ENCODE measurements around the gene HSPA6.
"Not testable (repeated sequence)": the region's sequence is repeated elsewhere in the genome, so short reads cannot be mapped to it uniquely, and the experiment has no call there.

DNA sequence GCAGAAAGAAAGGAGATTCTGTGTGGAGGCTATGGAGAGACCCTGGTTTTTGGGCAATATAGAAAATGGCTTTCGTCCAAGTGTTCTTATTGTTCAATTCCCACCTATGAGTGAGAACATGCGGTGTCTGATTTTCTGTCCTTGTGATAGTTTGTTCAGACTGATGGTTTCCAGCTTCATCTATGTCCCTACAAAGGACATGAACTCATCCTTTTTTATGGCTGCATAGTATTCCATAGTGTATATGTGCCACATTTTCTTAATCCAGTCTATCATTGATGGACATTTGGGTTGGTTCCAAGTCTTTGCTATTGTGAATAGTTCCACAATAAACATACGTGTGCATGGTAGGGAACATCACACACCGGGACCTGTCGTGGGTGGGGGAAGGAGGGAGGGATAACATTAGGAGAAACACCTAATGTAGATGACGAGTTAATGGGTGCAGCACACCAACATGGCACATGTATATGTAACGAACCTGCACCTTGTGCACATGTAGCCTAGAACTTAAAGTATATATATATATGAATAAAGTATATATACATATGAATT is 14.7 kb downstream of the HSPA6 start:
- not testable (repeated sequence) for TF ChIP-seq POLR2A, POLR2AphosphoS5 (IDR thresholded peaks at IDR 0.05)
- TF ChIP-seq, protein P1, sequence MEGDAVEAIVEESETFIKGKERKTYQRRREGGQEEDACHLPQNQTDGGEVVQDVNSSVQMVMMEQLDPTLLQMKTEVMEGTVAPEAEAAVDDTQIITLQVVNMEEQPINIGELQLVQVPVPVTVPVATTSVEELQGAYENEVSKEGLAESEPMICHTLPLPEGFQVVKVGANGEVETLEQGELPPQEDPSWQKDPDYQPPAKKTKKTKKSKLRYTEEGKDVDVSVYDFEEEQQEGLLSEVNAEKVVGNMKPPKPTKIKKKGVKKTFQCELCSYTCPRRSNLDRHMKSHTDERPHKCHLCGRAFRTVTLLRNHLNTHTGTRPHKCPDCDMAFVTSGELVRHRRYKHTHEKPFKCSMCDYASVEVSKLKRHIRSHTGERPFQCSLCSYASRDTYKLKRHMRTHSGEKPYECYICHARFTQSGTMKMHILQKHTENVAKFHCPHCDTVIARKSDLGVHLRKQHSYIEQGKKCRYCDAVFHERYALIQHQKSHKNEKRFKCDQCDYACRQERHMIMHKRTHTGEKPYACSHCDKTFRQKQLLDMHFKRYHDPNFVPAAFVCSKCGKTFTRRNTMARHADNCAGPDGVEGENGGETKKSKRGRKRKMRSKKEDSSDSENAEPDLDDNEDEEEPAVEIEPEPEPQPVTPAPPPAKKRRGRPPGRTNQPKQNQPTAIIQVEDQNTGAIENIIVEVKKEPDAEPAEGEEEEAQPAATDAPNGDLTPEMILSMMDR (IDR thresholded peaks at IDR 0.05 in 8 of 11, conservative IDR thresholded peaks at IDR 0.05 in 3 of 11): not testable (repeated sequence)

Measured in spleen (tissue), 7 donors.